K562 (cell line): ENCODE results near the gene ZFAND2B. TPM values are rescaled to one million over a fixed set of nuclear protein-coding genes. Genes with fewer than 3 reads are reported as not detected.

ENCODE experiments used
- BCLAF1 ChIP-seq, 2 experiments: fragments of 450-650 bp in 1 of 2; IDR thresholded peaks; 2 replicates each; pipeline ENCODE4 v1.6.1; 2011 to 2017; ENCODE audit warnings: low read depth in 2 of 2, antibody characterized with exemption in 1 of 2, borderline replicate concordance in 1 of 2, low read length in 1 of 2, mild to moderate bottlenecking in 1 of 2, mixed read lengths in 1 of 2; ENCODE audit not compliant: control insufficient read depth in 1 of 2
- EP400 ChIP-seq: fragments of 450-650 bp; IDR thresholded peaks from 2 replicates; pipeline ENCODE4 v1.6.1; 2017; ENCODE audit warnings: antibody characterized with exemption, mild to moderate bottlenecking, moderate library complexity
- FOXO4 ChIP-seq: fragments of 450-650 bp; formaldehyde crosslinking; IDR thresholded peaks from 2 replicates; pipeline ENCODE4 v1.4.0; 2020; ENCODE audit warnings: mild to moderate bottlenecking, moderate library complexity
- KDM2B ChIP-seq: fragments of 250-450 bp; sonication (Bioruptor Pico); IDR thresholded peaks from 2 replicates; pipeline ENCODE4 v1.8.0; 2021; ENCODE audit warnings: mild to moderate bottlenecking, moderate library complexity
- MTF1 ChIP-seq: fragments of 250-450 bp; sonication (Bioruptor Pico); IDR thresholded peaks from 2 replicates; pipeline ENCODE4 v1.9.0; 2021; ENCODE audit warnings: moderate library complexity, mild to moderate bottlenecking, inconsistent platforms, borderline replicate concordance
- NCOA6 ChIP-seq: fragments of 450-650 bp; IDR thresholded peaks from 2 replicates; pipeline ENCODE4 v1.6.1; 2017; ENCODE audit warnings: mild to moderate bottlenecking
- NFRKB ChIP-seq: fragments of 450-650 bp; IDR thresholded peaks from 2 replicates; pipeline ENCODE4 v1.6.1; 2016; ENCODE audit warnings: low read depth
- NR1H2 ChIP-seq: sonication (generic); formaldehyde crosslinking; IDR thresholded peaks from 2 replicates; pipeline ENCODE4 v1.4.0; 2020; ENCODE audit warnings: mild to moderate bottlenecking, missing genetic modification reagents
- PTTG1 ChIP-seq: fragments of 450-650 bp; IDR thresholded peaks from 2 replicates; pipeline ENCODE4 v1.6.1; 2016; ENCODE audit warnings: low read depth, mild to moderate bottlenecking, missing genetic modification characterization, missing compliant biosample characterization
- RBM22 ChIP-seq: fragments of 200-400 bp; formaldehyde crosslinking; IDR thresholded peaks from 2 replicates; pipeline ENCODE4 v1.6.1; 2018; ENCODE audit warnings: low read length, low read depth; ENCODE audit not compliant: poor library complexity, severe bottlenecking
- RUNX1 ChIP-seq: sonication (generic); IDR thresholded peaks from 2 replicates; pipeline ENCODE4 v1.6.1; 2016; ENCODE audit warnings: antibody characterized with exemption, low read depth
- SP1 ChIP-seq: sonication (generic); formaldehyde crosslinking; IDR thresholded peaks from 2 replicates; pipeline ENCODE4 v1.8.1; 2022; ENCODE audit warnings: mild to moderate bottlenecking, missing genetic modification reagents
- XRCC4 ChIP-seq: IDR thresholded peaks from one replicate; pipeline ENCODE4 v1.6.1; 2011; ENCODE audit not compliant: insufficient read depth, insufficient read length; ENCODE audit errors: extremely low read depth
- YBX1 ChIP-seq: fragments of 450-650 bp; IDR thresholded peaks from 2 replicates; pipeline ENCODE4 v1.7.1; 2016; ENCODE audit warnings: mild to moderate bottlenecking
- ZNF124 ChIP-seq: sonication (generic); formaldehyde crosslinking; IDR thresholded peaks from 2 replicates; pipeline ENCODE4 v1.8.1; 2022; ENCODE audit warnings: missing genetic modification reagents
- ZNF324 ChIP-seq: fragments of 250-450 bp; sonication (Bioruptor Pico); IDR thresholded peaks from 2 replicates; pipeline ENCODE4 v1.4.0; 2020; ENCODE audit warnings: mild to moderate bottlenecking
- ZNF507 ChIP-seq: conservative IDR thresholded peaks from 2 replicates; pipeline ENCODE4 v1.6.1; 2017; ENCODE audit warnings: missing genetic modification characterization, missing compliant biosample characterization
- ZNF583 ChIP-seq: fragments of 250-450 bp; sonication (Bioruptor Pico); IDR thresholded peaks from 2 replicates; pipeline ENCODE4 v1.4.0; 2020
- ZNF655 ChIP-seq: fragments of 250-450 bp; sonication (Bioruptor Pico); IDR thresholded peaks from 2 replicates; pipeline ENCODE4 v1.5.0; 2021
- ZNF780A ChIP-seq: fragments of 250-450 bp; sonication (Bioruptor Pico); IDR thresholded peaks from 2 replicates; pipeline ENCODE4 v1.5.0; 2021; ENCODE audit warnings: mild to moderate bottlenecking
- ZNF79 ChIP-seq: fragments of 250-450 bp; sonication (Bioruptor Pico); IDR thresholded peaks from 2 replicates; pipeline ENCODE4 v1.4.0; 2020; ENCODE audit warnings: low read depth, mild to moderate bottlenecking, moderate library complexity
- polyA plus RNA-seq, 8 experiments: library from polyadenylated mRNA; depleted of rRNA in 4 of 8; stranded (reverse) in 5 of 8; unstranded in 3 of 8; fragments of >200 nt; fragmentation: Nextera tagmentation in 2 of 8; fragmentation: Illumina TruSeq in 1 of 8; extraction: Ambion mirVana in 2 of 8; extraction: Trizol in 1 of 8; gene quantifications; 2 replicates each; pipeline versions ENCODE4 v1.2.1 to v1.2.3, GENCODE V29; 2011 to 2014; ENCODE audit warnings: inconsistent platforms in 1 of 8, missing spikeins in 1 of 8
- total RNA-seq, 7 experiments: library from RNA; depleted of rRNA in 6 of 7; stranded (reverse); fragments of >200 nt in 6 of 7; fragmentation: Illumina TruSeq in 2 of 7; extraction: Trizol in 2 of 7; gene quantifications; 2 replicates each; pipeline versions ENCODE4 v1.2.1 to v1.2.3, GENCODE V29; 2011 to 2021; ENCODE audit warnings: low replicate concordance in 1 of 7
- TF ChIP-seq, protein P1 (sequence below): fragments of 250-450 bp; sonication (Bioruptor Pico); IDR thresholded peaks from 2 replicates; pipeline ENCODE4 v1.8.0; 2022; ENCODE audit warnings: inconsistent platforms

ZFAND2B gene
- total and polyA plus RNA-seq, 9 of the 15 experiments (the other 6 are each of a cell fraction or from before 2014, with no cell fraction given), result 9.9 to 33.3 (median 26.1) TPM

- no peak for TF ChIP-seq ZNF324 (CRISPR knock-in tag)
- no peak for TF ChIP-seq NCOA6
- no peak for TF ChIP-seq KDM2B
- TF ChIP-seq RUNX1, result no peak
- peak; percentile 73; the same call in 1 of the 2 replicates for TF ChIP-seq NFRKB
- TF ChIP-seq ZNF583, result no peak
- no peak for TF ChIP-seq NR1H2 (CRISPR knock-in tag)
- TF ChIP-seq, protein P1, sequence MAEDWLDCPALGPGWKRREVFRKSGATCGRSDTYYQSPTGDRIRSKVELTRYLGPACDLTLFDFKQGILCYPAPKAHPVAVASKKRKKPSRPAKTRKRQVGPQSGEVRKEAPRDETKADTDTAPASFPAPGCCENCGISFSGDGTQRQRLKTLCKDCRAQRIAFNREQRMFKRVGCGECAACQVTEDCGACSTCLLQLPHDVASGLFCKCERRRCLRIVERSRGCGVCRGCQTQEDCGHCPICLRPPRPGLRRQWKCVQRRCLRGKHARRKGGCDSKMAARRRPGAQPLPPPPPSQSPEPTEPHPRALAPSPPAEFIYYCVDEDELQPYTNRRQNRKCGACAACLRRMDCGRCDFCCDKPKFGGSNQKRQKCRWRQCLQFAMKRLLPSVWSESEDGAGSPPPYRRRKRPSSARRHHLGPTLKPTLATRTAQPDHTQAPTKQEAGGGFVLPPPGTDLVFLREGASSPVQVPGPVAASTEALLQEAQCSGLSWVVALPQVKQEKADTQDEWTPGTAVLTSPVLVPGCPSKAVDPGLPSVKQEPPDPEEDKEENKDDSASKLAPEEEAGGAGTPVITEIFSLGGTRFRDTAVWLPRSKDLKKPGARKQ (CRISPR knock-in tag), result no peak
- TF ChIP-seq BCLAF1 (IDR thresholded peaks at IDR 0.05; ENCODE audit: borderline replicate concordance in 1 of 2, control insufficient read depth in 1 of 2, low read depth in 2 of 2, low read length in 1 of 2), result no peak
- TF ChIP-seq RBM22, result no peak
- no peak for TF ChIP-seq YBX1
- no peak for TF ChIP-seq ZNF507 (tag)
- no peak for TF ChIP-seq PTTG1 (tag)
- TF ChIP-seq ZNF124 (CRISPR knock-in tag), result no peak
- TF ChIP-seq SP1, result no peak
- no peak for TF ChIP-seq ZNF780A (CRISPR knock-in tag)
- TF ChIP-seq EP400, result peak; percentile 92
- TF ChIP-seq FOXO4 (CRISPR knock-in tag), result no peak
- no peak for TF ChIP-seq ZNF79 (CRISPR knock-in tag)
- no peak for TF ChIP-seq ZNF655 (CRISPR knock-in tag)
- no peak for TF ChIP-seq XRCC4
- no peak for TF ChIP-seq MTF1 (CRISPR knock-in tag)
Measured at GRCh38 chr2:219177552-219178376, 28.8 kb upstream of the ZFAND2B start, which contains the start of gene RETREG2 (continued).
